Measurements from ENCODE around the gene ARID2. TPM values are rescaled to one million over a fixed set of nuclear protein-coding genes. Genes with fewer than 3 reads are reported as not detected.

Gene ARID2
- total and polyA plus RNA-seq, 2 experiments from 2014 or later, result 11.7 to 12.1 TPM

DNA sequence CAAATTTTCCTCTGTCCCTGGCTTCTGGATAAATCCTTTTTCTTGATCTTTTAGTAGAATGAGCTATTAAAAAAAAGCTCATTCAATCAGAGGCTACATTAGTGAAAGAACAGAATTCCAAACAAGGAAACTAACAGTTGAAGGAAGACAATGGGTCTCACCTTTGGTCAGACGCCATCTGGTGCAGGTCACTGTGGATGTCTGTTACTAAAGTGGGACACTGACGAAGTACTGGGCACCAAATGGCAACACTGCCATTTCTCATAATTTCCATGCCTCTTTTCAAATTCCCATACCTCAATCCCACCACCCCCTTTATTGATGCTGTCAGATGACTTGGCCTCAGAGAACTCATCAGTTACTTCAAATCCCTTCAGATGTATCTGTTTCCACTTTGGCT lies 24.5 kb upstream of the ARID2 start:
- no peaks in the 10 kb centered on the region for H3F3A ChIP-seq (ENCODE audit: insufficient read depth)
- H3K27ac ChIP-seq, result no peak overlapping the region
- no peaks in the 10 kb centered on the region for H3K4me1 ChIP-seq (ENCODE audit: insufficient read depth)
- H3K4me3 ChIP-seq, result no peak overlapping the region
- no peaks in the 10 kb centered on the region for H3K79me2 ChIP-seq (ENCODE audit: insufficient read depth)
- no peaks in the 10 kb centered on the region for H3K36me3 ChIP-seq (ENCODE audit: low read depth)
- H3K27me3 ChIP-seq (replicated peaks; ENCODE audit: insufficient read depth), result no peaks in the 10 kb centered on the region
- no peak overlapping the region for H2AFZ ChIP-seq
- H3K9me3 ChIP-seq (ENCODE audit: low read depth), result no peaks in the 10 kb centered on the region
- TF ChIP-seq EZH2phosphoT487 (IDR thresholded peaks at IDR 0.05; ENCODE audit: insufficient read depth, low read depth), result no peak
- no peak for TF ChIP-seq EZH2 (IDR thresholded peaks at IDR 0.05; ENCODE audit: insufficient read depth, poor library complexity, severe bottlenecking)
- H3K4me2 ChIP-seq (ENCODE audit: unreplicated experiment), result no peak overlapping the region
- in situ Hi-C loops (cut with MboI), result no loop called here
- no peak overlapping the region for H3K9ac ChIP-seq
- no peaks in the 10 kb centered on the region for H3K9me2 ChIP-seq (ENCODE audit: insufficient read depth)
- 93 to 94% methylated on average over 2 of the region's 2 CpGs for WGBS, 2 experiments (ENCODE audit: low coverage in 1 of 2, low lambda C conversion rate in 2 of 2, missing lambda C conversion rate in 2 of 2)
- DNase-seq, result no peak
- no peaks in the 10 kb centered on the region for H4K20me1 ChIP-seq (ENCODE audit: insufficient read depth)

DNA sequence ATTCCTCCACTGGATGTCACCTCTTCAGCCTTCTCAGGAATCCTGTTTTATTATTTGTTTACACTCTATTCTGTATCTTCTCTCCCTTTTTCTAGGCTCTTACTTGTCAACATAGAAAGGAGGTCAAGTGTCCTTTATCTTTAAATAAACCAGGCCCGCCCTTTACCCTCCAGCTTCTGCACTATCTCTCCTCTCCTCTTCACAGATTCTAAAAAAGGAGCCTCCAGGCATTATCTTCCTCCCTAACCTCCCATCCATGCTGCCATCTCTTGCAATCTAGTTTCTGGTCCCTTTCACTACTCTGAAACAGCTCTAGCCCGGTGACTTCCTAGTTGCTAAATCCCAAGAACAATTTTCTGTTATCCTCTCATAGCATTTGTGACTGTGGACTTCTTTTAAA lies 24.1 kb upstream of the ARID2 start:
- H3K27ac ChIP-seq, result no peak overlapping the region
- H4K20me1 ChIP-seq (ENCODE audit: insufficient read depth), result no peaks in the 10 kb centered on the region
- H3K36me3 ChIP-seq (ENCODE audit: low read depth), result no peaks in the 10 kb centered on the region
- H3K9ac ChIP-seq, result no peak overlapping the region
- H3K79me2 ChIP-seq (ENCODE audit: insufficient read depth), result no peaks in the 10 kb centered on the region
- DNase-seq, result no peak
- WGBS, 2 experiments (ENCODE audit: low coverage in 1 of 2, low lambda C conversion rate in 2 of 2, missing lambda C conversion rate in 2 of 2), result 79 to 91% methylated on average over 2 of the region's 2 CpGs
- H3F3A ChIP-seq (ENCODE audit: insufficient read depth), result no peaks in the 10 kb centered on the region
- in situ Hi-C loops (cut with MboI), result no loop called here
- H3K4me1 ChIP-seq (ENCODE audit: insufficient read depth), result no peaks in the 10 kb centered on the region
- H3K4me3 ChIP-seq, result no peak overlapping the region
- TF ChIP-seq EZH2 (IDR thresholded peaks at IDR 0.05; ENCODE audit: insufficient read depth, poor library complexity, severe bottlenecking) (no peak), EZH2phosphoT487 (IDR thresholded peaks at IDR 0.05; ENCODE audit: insufficient read depth, low read depth) (no peak)
- H2AFZ ChIP-seq, result no peak overlapping the region
- H3K27me3 ChIP-seq (replicated peaks; ENCODE audit: insufficient read depth), result no peaks in the 10 kb centered on the region
- H3K9me3 ChIP-seq (ENCODE audit: low read depth), result no peaks in the 10 kb centered on the region
- H3K9me2 ChIP-seq (ENCODE audit: insufficient read depth), result no peaks in the 10 kb centered on the region
- H3K4me2 ChIP-seq (ENCODE audit: unreplicated experiment), result no peak overlapping the region

DNA sequence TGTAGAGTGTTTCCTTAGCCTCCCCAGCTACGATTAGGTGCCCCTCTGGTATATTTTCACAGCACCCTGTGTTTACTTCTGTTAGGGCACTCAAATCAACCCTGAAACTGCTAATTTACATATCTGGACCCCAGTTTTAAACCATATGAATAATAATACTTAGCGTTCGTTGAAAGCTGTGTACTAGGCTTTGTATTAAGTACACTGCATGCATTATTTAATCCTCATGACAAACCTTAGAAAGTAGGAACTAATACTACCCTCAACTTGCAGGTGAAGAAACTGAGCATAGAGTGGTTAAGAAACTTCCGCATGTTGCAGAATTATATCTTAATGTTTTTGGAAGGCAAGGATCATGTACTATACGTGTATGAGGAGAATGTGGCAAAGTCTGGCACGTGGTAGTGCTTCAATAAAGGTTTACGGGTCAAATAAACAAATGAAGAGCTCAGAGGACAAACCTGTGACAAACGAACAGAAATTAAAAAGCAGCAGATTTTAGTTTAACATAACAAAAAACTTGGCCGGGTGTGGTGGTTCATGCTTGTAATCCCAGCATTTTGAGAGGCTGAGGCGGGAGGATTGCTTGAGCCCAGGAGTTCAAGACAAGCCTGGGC lies 22.2 kb upstream of the ARID2 start:
- DNase-seq, result no peak
- no peaks in the 10 kb centered on the region for H4K20me1 ChIP-seq (ENCODE audit: insufficient read depth)
- H3K27me3 ChIP-seq (replicated peaks; ENCODE audit: insufficient read depth), result no peaks in the 10 kb centered on the region
- no peaks in the 10 kb centered on the region for H3K4me1 ChIP-seq (ENCODE audit: insufficient read depth)
- H2AFZ ChIP-seq, result no peak overlapping the region
- H3K27ac ChIP-seq, result no peak overlapping the region
- H3K4me3 ChIP-seq, result no peak overlapping the region
- H3K9ac ChIP-seq, result no peak overlapping the region
- H3K36me3 ChIP-seq (ENCODE audit: low read depth), result no peaks in the 10 kb centered on the region
- TF ChIP-seq EZH2 (IDR thresholded peaks at IDR 0.05; ENCODE audit: insufficient read depth, poor library complexity, severe bottlenecking) (no peak), EZH2phosphoT487 (IDR thresholded peaks at IDR 0.05; ENCODE audit: insufficient read depth, low read depth) (no peak)
- no peaks in the 10 kb centered on the region for H3K79me2 ChIP-seq (ENCODE audit: insufficient read depth)
- H3K4me2 ChIP-seq (ENCODE audit: unreplicated experiment), result no peak overlapping the region
- no peaks in the 10 kb centered on the region for H3K9me2 ChIP-seq (ENCODE audit: insufficient read depth)
- 88% methylated on average over 10 of the region's 10 CpGs for WGBS, 2 experiments (ENCODE audit: low coverage in 1 of 2, low lambda C conversion rate in 2 of 2, missing lambda C conversion rate in 2 of 2)
- H3K9me3 ChIP-seq (ENCODE audit: low read depth), result no peaks in the 10 kb centered on the region
- in situ Hi-C loops (cut with MboI), result no loop called here
- H3F3A ChIP-seq (ENCODE audit: insufficient read depth), result no peaks in the 10 kb centered on the region

DNA sequence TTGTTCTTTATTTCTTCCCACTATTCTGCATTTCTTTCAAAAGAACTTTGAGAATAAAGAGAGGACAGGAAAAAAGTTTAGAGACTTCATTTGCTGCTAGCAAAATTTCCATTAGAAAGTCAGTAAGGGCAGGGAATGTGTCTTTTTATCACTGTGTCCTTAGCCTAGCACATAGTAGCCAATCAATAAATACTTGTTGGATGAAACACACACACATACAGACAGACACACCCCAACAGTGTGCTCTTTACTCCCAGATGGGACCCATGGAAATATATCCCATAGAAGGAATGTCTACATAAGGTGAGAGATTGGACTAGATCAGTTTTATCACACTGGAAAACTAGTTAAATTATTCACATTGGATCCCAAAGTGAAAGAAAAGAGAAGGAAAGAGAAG lies 21.1 kb upstream of the ARID2 start:
- DNase-seq, result no peak
- Histone ChIP-seq H4K20me1 (ENCODE audit: insufficient read depth) (no peaks in the 10 kb centered on the region), H3K4me1 (ENCODE audit: insufficient read depth) (0 out of 2 replicates have a peak, but pooled peaks cover 3% of the 10 kb centered on the region), H3K27ac (no peak overlapping the region), H3K9me2 (ENCODE audit: insufficient read depth) (no peaks in the 10 kb centered on the region), H3K4me3 (no peak overlapping the region), H3K9ac (no peak overlapping the region), H3K79me2 (ENCODE audit: insufficient read depth) (no peaks in the 10 kb centered on the region), H3K27me3 (replicated peaks; ENCODE audit: insufficient read depth) (no peaks in the 10 kb centered on the region), H3K36me3 (ENCODE audit: low read depth) (no peaks in the 10 kb centered on the region), H3K9me3 (ENCODE audit: low read depth) (no peaks in the 10 kb centered on the region), H3K4me2 (ENCODE audit: unreplicated experiment) (no peak overlapping the region), H3F3A (ENCODE audit: insufficient read depth) (no peaks in the 10 kb centered on the region), H2AFZ (no peak overlapping the region)
- no peak for TF ChIP-seq EZH2 (IDR thresholded peaks at IDR 0.05; ENCODE audit: insufficient read depth, poor library complexity, severe bottlenecking)
- in situ Hi-C loops (cut with MboI), result no loop called here

DNA sequence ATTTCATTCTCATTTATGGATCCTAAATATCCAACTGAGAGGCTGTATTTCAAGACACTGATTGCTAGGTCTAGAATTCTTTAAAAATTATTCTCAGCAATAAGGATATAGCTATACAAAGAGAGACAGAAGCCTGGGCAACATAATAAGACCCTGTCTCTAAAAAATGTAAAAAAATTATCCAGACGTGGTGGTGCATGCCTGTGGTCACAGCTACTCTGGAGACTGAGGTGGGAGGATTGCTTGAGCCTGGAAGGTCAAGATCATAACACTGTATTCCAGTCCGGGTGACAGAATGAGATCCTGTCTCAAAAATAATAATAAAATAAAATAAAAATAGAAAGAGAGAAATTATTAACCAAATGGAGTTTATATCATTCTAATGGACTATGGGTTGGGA lies 20.6 kb upstream of the ARID2 start:
- Histone ChIP-seq H3K4me2 (ENCODE audit: unreplicated experiment) (no peak overlapping the region), H4K20me1 (ENCODE audit: insufficient read depth) (no peaks in the 10 kb centered on the region), H3K79me2 (ENCODE audit: insufficient read depth) (no peaks in the 10 kb centered on the region), H3K27me3 (replicated peaks; ENCODE audit: insufficient read depth) (no peaks in the 10 kb centered on the region), H3K4me3 (no peak overlapping the region), H2AFZ (no peak overlapping the region), H3K36me3 (ENCODE audit: low read depth) (no peaks in the 10 kb centered on the region), H3K4me1 (ENCODE audit: insufficient read depth) (0 out of 2 replicates have a peak, but pooled peaks cover 3% of the 10 kb centered on the region), H3K9ac (no peak overlapping the region), H3K9me3 (ENCODE audit: low read depth) (no peaks in the 10 kb centered on the region), H3K9me2 (ENCODE audit: insufficient read depth) (no peaks in the 10 kb centered on the region), H3K27ac (no peak overlapping the region), H3F3A (ENCODE audit: insufficient read depth) (no peaks in the 10 kb centered on the region)
- 84 to 92% methylated on average over 2 of the region's 2 CpGs for WGBS, 2 experiments (ENCODE audit: low coverage in 1 of 2, low lambda C conversion rate in 2 of 2, missing lambda C conversion rate in 2 of 2)
- no peak for DNase-seq
- in situ Hi-C loops (cut with MboI), result no loop called here
- TF ChIP-seq EZH2phosphoT487 (IDR thresholded peaks at IDR 0.05; ENCODE audit: insufficient read depth, low read depth) (no peak), EZH2 (IDR thresholded peaks at IDR 0.05; ENCODE audit: insufficient read depth, poor library complexity, severe bottlenecking) (no peak)

Data from GM23248 (cell line).